Hair follicle dermal papilla cell (primary cell): ENCODE results near the gene CXorf49. TPM values are rescaled to one million over a fixed set of nuclear protein-coding genes. Genes with fewer than 3 reads are reported as not detected.

Experiments
- small RNA-seq: library from RNA; depleted of rRNA; stranded (forward); fragments of <200 nt; gene quantifications from one replicate; pipeline ENCODE3, GENCODE V24; 2012
- total RNA-seq: library from RNA; depleted of rRNA; stranded (reverse); fragments of >200 nt; gene quantifications from 2 replicates; pipeline ENCODE4 v1.2.3, GENCODE V29; 2012

The CXorf49 gene
- total RNA-seq: not detected in 2 replicates

GRCh38 chrX:71718185-71718584 is at the start of gene CXorf49:
Gene CXorf49, minus strand, starts transcription at chrX:71718285. Its CDS starts 134 bp downstream, at chrX:71718151.

GRCh38 chrX:71763049-71763448 is 45.0 kb upstream of the CXorf49 start, which contains the start of gene CXorf49B:
Gene CXorf49B, plus strand, starts transcription at chrX:71763349. Its CDS starts 75 bp downstream, at chrX:71763424.

GRCh38 chrX:71667328-71668247 is 50.5 kb downstream of the CXorf49 start, which contains the start of gene LOC101059915:
Gene LOC101059915, plus strand, starts transcription at chrX:71667546.

Small RNAs within 50 kb of the gene (small RNA-seq; reads per million reads assigned to genes)
- gene BX276092.4 (not detected), gene BX276092.6 (not detected), gene BX276092.8 (not detected)

Other genes starting within 250 kb of the CXorf49 start
- 152 and 229 TPM in 2 replicates for gene OGT, start 185.2 kb downstream of the CXorf49 start, total RNA-seq
- gene GCNA, start 139.8 kb downstream of the CXorf49 start, total RNA-seq: 1.7 and 2.4 TPM in 2 replicates
- gene CXCR3, start 99.8 kb downstream of the CXorf49 start, total RNA-seq: not detected in 2 replicates
- not detected in 2 replicates for gene CXorf49B, start 45.1 kb upstream of the CXorf49 start, total RNA-seq
- gene NHSL2, start 192.6 kb upstream of the CXorf49 start, total RNA-seq: 23.8 and 25.6 TPM in 2 replicates